GM19099 (cell line): ENCODE data around the gene DCAF12.

Experiments used
- POLR2A ChIP-seq: IDR thresholded peaks from 3 replicates; pipeline ENCODE4 v1.6.1; 2011; ENCODE audit warnings: low read depth; ENCODE audit not compliant: insufficient read length; ENCODE audit errors: extremely low read depth

DCAF12 gene

GRCh38 chr9:34126207-34127034 is at the start of gene DCAF12:
Gene DCAF12, minus strand, starts transcription at chr9:34126698. Its CDS starts 267 bp downstream, at chr9:34126431.
- TF ChIP-seq POLR2A, result peak; percentile 80

- TF ChIP-seq POLR2A, result no peak
Observed at GRCh38 chr9:34176089-34176488, 49.6 kb upstream of the DCAF12 start.

GRCh38 chr9:34171753-34172535 is 45.4 kb upstream of the DCAF12 start:
- TF ChIP-seq POLR2A, result no peak

- TF ChIP-seq POLR2A, result no peak
Observed at GRCh38 chr9:34170237-34170991, 43.9 kb upstream of the DCAF12 start.

- no peak for TF ChIP-seq POLR2A
Observed at GRCh38 chr9:34169125-34169524, 42.6 kb upstream of the DCAF12 start.

- no peak for TF ChIP-seq POLR2A
Observed at GRCh38 chr9:34163434-34163833, 36.9 kb upstream of the DCAF12 start.

GRCh38 chr9:34158362-34158869 is 31.9 kb upstream of the DCAF12 start:
- no peak for TF ChIP-seq POLR2A

GRCh38 chr9:34157898-34158297 is 31.4 kb upstream of the DCAF12 start:
- no peak for TF ChIP-seq POLR2A

- TF ChIP-seq POLR2A, result no peak
Observed at GRCh38 chr9:34157318-34157717, 30.8 kb upstream of the DCAF12 start.

- no peak for TF ChIP-seq POLR2A
Observed at GRCh38 chr9:34154057-34154456, 27.6 kb upstream of the DCAF12 start.

- no peak for TF ChIP-seq POLR2A
Observed at GRCh38 chr9:34151398-34151797, 24.9 kb upstream of the DCAF12 start.

- no peak for TF ChIP-seq POLR2A
Observed at GRCh38 chr9:34145165-34145564, 18.7 kb upstream of the DCAF12 start.

GRCh38 chr9:34143116-34143515 is 16.6 kb upstream of the DCAF12 start:
- TF ChIP-seq POLR2A, result no peak

- no peak for TF ChIP-seq POLR2A
Observed at GRCh38 chr9:34140853-34141252, 14.4 kb upstream of the DCAF12 start.
